Prostate gland (tissue), 1 donor: ENCODE measurements around the gene YBX1.
"Not testable (repeated sequence)": the region's sequence is repeated elsewhere in the genome, so short reads cannot be mapped to it uniquely, and the experiment has no call there.

Experiments
- POLR2A ChIP-seq: fragments of 450-650 bp; IDR thresholded peaks from one replicate; pipeline ENCODE4 v1.6.1; 2016; ENCODE audit warnings: antibody characterized with exemption, mild to moderate bottlenecking
- POLR2AphosphoS5 ChIP-seq: sonication (generic); formaldehyde crosslinking; IDR thresholded peaks from one replicate; pipeline ENCODE4 v1.6.1; 2017; ENCODE audit warnings: antibody characterized with exemption

DNA sequence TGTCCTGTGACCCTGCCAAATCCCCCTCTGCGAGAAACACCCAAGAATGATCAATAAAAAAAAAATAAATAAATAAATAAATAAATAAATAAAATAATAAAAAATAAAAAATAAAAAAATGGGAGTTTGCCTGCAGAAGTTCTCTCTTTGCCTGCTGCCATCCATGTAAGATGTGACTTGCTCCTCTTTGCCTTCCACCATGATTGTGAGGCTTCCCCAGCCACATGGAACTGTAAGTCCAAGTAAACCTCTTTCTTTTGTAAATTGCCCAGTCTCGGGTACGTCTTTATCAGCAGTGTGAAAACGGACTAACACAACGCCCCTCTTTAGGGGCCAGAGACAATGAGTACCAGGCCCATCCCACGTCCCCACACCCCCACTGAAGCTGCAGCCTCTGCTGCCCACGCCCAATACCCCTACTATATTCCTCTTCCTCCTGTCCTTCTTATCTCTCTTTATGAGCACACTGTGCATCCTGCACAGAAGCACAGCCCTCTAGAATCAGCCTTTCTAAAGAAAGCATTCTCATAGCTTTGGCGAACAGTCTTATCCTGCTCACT, 69.4 kb downstream of the YBX1 start:
- not testable (repeated sequence) for TF ChIP-seq POLR2A, POLR2AphosphoS5
